ENCODE results near the gene EMC10. TPM values are rescaled to one million over a fixed set of nuclear protein-coding genes. Genes with fewer than 3 reads are reported as not detected.

Gene EMC10
- total RNA-seq, 2 experiments from 2014 or later = 39.1 to 44.4 TPM

GRCh38 chr19:50465986-50466705, 10.2 kb upstream of the EMC10 start:
- ChIA-PET CTCF (ENCODE audit: unreplicated experiment) (interaction anchor here (0.6 kb wide), 1 partner anchor 98 kb away, joined by 3 read pairs; no protein-coding TSS in a partner anchor), POLR2A (no interaction called here)
- no TSS peak for BruUV-seq (replicated peaks)

GRCh38 chr19:50466706-50467039, 9.6 kb upstream of the EMC10 start:
- no peak overlapping the region for H2AFZ ChIP-seq (ENCODE audit: low read length)
- peaks cover under 1% of the 10 kb centered on the region for H3K4me1 ChIP-seq (ENCODE audit: insufficient read depth, low read length, poor library complexity, severe bottlenecking)
- H3K27ac ChIP-seq (ENCODE audit: low read depth, low read length, poor library complexity, severe bottlenecking) = no peak overlapping the region
- H4K20me1 ChIP-seq (ENCODE audit: insufficient read depth, low read length) = no peaks in the 10 kb centered on the region
- no peaks in the 10 kb centered on the region for H3K36me3 ChIP-seq (ENCODE audit: insufficient read depth, low read length)
- no peak for DNase-seq (ENCODE audit: low spot score)
- no peaks in the 10 kb centered on the region for H3K79me2 ChIP-seq (ENCODE audit: insufficient read depth, low read depth, low read length)
- no peaks in the 10 kb centered on the region for H3K9me3 ChIP-seq (ENCODE audit: low read length)
- H3K4me3 ChIP-seq (ENCODE audit: low read depth, low read length, poor library complexity, severe bottlenecking) = no peak overlapping the region
- TF ChIP-seq EZH2phosphoT487 (IDR thresholded peaks at IDR 0.05; ENCODE audit: borderline replicate concordance, low read depth, low read length) (no peak), CTCF (conservative IDR thresholded peaks at IDR 0.05; ENCODE audit: low read length) (no peak)
- H3K4me2 ChIP-seq (ENCODE audit: low read length) = no peak overlapping the region
- ChIA-PET POLR2A (no interaction called here), CTCF (ENCODE audit: unreplicated experiment) (interaction anchor here (0.6 kb wide), 1 partner anchor 99 kb away, joined by 3 read pairs; no protein-coding TSS in a partner anchor)
- no peaks in the 10 kb centered on the region for H3K9me2 ChIP-seq (ENCODE audit: insufficient read depth, low read length)
- intact Hi-C loops (cut with micrococcal nuclease; ENCODE audit: unreplicated experiment) = no loop called here
- no TSS peak for BruUV-seq (replicated peaks)

More at GRCh38 chr19:50465986-50466705, 10.2 kb upstream of the EMC10 start:
- no peak for DNase-seq (ENCODE audit: low spot score)
- peaks cover 6% of the 10 kb centered on the region for H3K4me1 ChIP-seq (ENCODE audit: insufficient read depth, low read length, poor library complexity, severe bottlenecking)
- intact Hi-C loops (cut with micrococcal nuclease; ENCODE audit: unreplicated experiment) = no loop called here
- no peaks in the 10 kb centered on the region for H3K79me2 ChIP-seq (ENCODE audit: insufficient read depth, low read depth, low read length)
- no peaks in the 10 kb centered on the region for H4K20me1 ChIP-seq (ENCODE audit: insufficient read depth, low read length)
- no peak overlapping the region for H3K4me3 ChIP-seq (ENCODE audit: low read depth, low read length, poor library complexity, severe bottlenecking)
- no peak overlapping the region for H3K27ac ChIP-seq (ENCODE audit: low read depth, low read length, poor library complexity, severe bottlenecking)
- TF ChIP-seq CTCF (conservative IDR thresholded peaks at IDR 0.05; ENCODE audit: low read length) (peak; percentile 35), EZH2phosphoT487 (IDR thresholded peaks at IDR 0.05; ENCODE audit: borderline replicate concordance, low read depth, low read length) (no peak)
- no peaks in the 10 kb centered on the region for H3K36me3 ChIP-seq (ENCODE audit: insufficient read depth, low read length)
- no peaks in the 10 kb centered on the region for H3K9me3 ChIP-seq (ENCODE audit: low read length)
- no peak overlapping the region for H3K4me2 ChIP-seq (ENCODE audit: low read length)
- H3K9me2 ChIP-seq (ENCODE audit: insufficient read depth, low read length) = no peaks in the 10 kb centered on the region
- no peak overlapping the region for H2AFZ ChIP-seq (ENCODE audit: low read length)

GRCh38 chr19:50467566-50467965, 8.7 kb upstream of the EMC10 start:
- intact Hi-C loops (cut with micrococcal nuclease; ENCODE audit: unreplicated experiment) = no loop called here
- ChIA-PET CTCF (ENCODE audit: unreplicated experiment) (no interaction called here), POLR2A (no interaction called here)
- DNase-seq (ENCODE audit: low spot score) = no peak
- Histone ChIP-seq H3K79me2 (ENCODE audit: insufficient read depth, low read depth, low read length) (no peaks in the 10 kb centered on the region), H3K36me3 (ENCODE audit: insufficient read depth, low read length) (no peaks in the 10 kb centered on the region), H3K9me3 (ENCODE audit: low read length) (no peaks in the 10 kb centered on the region), H3K4me2 (ENCODE audit: low read length) (no peak overlapping the region), H3K9me2 (ENCODE audit: insufficient read depth, low read length) (no peaks in the 10 kb centered on the region), H3K27ac (ENCODE audit: low read depth, low read length, poor library complexity, severe bottlenecking) (no peak overlapping the region), H4K20me1 (ENCODE audit: insufficient read depth, low read length) (no peaks in the 10 kb centered on the region), H3K4me1 (ENCODE audit: insufficient read depth, low read length, poor library complexity, severe bottlenecking) (no peaks in the 10 kb centered on the region), H2AFZ (ENCODE audit: low read length) (no peak overlapping the region), H3K4me3 (ENCODE audit: low read depth, low read length, poor library complexity, severe bottlenecking) (no peak overlapping the region)
- BruUV-seq (replicated peaks) = no TSS peak
- TF ChIP-seq CTCF (conservative IDR thresholded peaks at IDR 0.05; ENCODE audit: low read length) (no peak), EZH2phosphoT487 (IDR thresholded peaks at IDR 0.05; ENCODE audit: borderline replicate concordance, low read depth, low read length) (no peak)
